GOT3 (cell line): ENCODE measurements around the gene LIX1L.

ENCODE experiments used
- DNase-seq: peaks from one replicate; lab custom pipeline; 2025; ENCODE audit warnings: mixed read lengths; lab: John Stamatoyannopoulos, UW

LIX1L gene

DNA sequence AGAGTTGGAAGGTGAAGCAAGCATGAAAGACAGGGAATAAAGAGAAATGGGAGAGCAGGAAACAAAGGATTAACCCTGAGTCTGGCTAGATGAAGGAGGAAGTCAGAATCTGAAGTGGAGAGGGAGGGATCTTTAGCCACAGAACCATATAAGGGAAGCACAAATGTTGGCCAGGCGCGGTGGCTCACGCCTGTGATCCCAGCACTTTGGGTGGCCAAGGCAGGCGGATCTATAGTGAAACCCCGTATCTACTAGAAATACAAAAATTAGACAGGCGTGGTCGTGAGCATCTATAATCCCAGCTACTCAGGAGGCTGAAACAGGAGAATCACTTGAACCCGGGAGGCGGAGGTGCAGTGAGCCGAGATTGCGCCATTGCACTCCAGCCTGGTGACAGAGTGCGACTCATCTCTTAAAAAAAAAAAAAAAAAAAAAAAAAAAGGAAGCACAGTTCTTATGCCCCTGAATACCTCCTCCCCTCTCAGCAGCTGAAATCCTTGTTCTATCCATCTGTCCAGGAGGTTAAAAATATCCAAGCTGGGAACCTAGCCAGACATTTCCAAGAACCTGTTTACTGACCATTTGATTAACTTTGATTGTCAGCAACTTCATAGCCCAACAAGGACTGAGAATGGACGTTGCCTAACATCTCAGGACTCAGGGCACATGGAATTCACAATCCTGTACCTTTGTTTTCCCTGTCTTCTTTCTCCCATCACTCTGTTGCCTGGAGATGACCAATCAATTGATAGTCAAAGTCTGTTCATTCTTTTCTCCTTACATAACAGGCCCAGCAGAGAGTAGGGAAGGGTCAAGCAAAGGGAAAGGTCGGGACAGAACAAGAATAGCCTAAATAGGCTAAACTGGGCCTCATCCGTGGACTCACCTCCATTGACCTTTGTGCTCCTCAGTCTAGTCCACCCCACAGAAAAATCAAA is 28.0 kb upstream of the LIX1L start:
- DNase-seq, result no peak

DNA sequence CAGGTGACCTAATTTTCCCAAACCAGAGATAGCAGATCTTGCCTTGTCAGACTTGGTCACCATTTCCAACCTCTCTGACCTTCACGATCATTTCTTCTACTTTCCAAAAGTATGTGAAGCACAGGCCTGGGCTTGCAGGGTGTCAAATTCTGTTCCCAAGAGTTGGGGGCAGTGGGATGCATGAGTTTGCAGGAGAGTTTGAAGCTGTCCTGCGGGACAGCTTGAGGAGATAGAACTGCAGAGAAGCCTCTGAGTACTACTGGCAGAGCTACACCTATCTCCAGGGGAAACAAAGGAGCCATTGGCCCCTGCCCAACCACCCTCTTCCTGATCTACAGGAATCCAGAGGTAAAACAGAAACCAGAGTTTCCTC is 27.3 kb upstream of the LIX1L start:
- DNase-seq, result no peak

DNA sequence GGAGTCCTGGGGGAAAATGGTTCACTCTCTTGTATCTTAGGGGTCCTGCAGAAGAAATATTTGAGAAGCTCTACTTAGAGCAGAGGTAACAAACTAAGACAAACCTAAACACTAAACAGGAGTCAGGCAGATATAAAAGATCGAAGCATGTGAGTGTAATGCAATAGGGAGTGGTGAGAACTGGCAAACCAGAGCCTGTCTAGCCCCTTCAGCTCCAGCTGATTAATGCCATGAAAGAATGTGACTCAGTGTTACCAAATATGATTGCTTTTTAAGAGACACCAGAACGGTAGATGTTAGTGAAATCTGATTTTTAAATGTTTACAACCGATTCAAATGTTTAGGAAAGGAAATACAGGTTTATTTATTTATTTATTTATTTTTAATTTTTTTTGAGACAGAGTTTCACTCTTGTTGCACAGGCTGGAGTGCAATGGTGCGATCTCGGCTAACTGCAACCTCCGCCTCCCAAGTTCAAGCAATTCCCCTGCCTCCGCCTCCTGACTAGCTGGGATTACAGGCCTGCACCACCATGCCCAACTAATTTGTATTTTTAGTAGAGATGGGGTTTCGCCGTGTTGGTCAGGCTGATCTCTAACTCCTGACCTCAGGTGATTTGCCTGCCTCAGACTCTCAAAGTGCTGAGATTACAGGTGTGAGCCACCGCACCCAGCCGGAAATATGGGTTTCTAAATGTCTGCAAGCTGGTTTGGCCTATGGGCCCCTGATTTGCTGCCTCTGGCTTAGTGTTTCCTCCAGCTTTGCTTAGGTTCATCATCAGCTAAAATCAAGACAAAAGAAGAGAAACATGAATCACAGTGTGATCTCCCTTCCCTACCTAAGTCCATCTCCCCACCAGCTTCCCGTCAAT is 26.4 kb upstream of the LIX1L start:
- no peak for DNase-seq

DNA sequence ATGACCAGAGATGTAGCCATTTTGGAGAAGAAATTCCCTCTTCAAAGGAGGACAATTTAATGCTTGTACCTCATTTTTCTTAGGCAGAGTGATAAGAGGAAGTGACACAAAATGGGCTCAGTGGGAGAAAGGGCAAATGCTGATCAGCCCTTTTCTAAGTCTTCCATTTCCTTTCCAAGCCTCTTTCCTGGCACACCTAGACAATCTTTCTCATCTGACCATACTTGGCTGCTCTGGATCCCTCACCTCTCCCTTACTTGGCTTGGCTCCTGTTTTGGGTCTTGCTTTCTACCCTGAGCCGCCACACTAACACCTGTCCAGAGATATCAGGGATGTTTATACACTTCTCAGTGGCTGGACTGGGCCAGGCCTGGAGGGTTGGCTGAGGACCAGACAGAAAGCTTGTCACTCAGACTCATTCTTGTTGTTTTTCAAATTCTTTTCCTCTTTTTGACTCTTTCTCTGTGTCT is 25.4 kb upstream of the LIX1L start:
- DNase-seq, result no peak

DNA sequence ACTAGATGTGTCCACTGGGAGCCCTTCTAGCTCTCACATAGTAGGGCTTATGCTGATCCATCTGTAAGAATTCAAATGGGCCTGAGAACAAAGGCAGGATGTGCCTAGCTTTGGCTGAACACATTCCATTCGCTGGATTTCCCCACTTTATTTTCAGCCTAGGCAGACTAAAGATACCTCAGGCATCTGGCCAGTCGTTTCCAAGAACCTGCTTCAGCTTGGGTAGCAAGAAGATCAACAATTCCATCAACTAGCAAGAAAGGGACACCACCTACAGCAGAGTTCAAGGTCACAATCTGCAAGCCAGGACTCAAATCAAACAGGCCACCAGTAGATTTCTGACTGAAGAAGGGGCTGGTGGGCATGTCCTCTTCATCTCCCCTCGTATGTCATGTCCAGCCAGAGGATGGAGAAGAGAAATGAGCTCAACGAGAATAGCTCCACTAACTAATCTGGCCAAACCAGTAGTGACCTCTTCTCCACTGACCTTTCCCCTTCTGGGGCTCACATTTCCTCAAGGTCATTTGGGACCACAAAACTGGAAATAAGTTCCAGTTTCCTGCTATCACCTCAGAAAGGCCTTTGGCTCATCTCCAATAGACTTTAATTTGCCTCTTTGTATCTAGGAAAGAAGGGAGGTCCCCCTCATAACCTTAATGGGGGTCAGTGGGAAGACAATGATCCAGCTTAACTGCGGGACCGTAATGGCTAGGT is 24.4 kb upstream of the LIX1L start:
- DNase-seq, result no peak

DNA sequence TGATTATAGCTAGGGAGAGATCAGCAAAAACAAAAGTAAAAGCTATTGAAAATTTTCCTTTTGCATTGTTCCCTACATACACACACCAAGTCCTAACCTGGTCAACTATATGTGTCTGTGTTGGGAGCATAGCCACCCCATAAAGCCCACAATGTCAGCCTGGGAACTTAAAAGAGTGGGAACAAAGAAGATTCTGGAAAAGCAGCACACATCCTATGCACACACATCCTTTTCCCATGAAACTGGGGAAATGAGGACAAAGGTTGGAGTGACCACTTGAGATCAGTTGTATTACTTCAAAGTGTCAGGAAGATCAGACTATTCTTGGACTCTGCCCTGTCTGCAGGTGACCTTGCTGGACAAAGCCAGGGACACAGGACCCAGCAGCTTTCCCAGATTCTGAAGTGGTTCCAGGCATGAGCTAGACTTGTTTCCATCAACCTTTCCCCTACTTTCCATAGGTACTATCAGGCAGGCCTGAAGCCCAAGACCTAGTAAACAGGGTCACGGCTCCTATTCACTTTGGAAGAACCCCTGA is 22.7 kb upstream of the LIX1L start:
- no peak for DNase-seq

DNA sequence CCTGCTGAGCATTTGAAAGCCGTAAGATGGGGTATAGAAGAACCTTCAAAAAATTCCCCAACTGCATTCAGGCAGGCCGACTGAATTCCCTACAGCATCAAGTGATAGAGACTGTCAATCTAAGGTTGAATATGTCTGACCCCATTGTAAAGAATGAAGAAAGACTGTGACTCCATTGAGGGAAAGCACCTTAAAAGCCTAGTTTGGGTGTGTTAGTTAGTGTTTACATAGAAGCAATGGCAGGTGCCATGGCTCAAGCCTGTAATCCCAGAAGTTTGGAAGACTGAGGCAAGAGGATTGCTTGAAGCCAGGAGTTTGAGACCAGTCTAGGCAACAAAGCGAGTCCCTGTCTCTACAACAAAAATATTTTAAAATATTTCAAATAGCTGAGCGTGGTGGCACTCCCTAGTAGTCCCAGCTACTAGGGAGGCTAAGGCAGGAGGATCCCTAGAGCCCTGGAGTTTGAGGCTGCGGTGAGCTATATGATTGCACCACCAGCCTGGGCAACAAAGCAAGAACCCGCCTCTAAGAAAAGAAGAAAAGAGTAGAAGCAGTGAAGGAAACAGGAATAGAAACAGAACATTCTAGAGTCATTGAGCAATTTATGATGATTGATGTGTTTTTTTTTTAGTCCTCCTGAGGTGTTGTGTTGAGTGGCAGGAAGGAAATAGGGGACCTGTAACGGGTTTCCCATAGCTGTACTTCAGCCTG is 22.1 kb upstream of the LIX1L start:
- DNase-seq, result no peak

DNA sequence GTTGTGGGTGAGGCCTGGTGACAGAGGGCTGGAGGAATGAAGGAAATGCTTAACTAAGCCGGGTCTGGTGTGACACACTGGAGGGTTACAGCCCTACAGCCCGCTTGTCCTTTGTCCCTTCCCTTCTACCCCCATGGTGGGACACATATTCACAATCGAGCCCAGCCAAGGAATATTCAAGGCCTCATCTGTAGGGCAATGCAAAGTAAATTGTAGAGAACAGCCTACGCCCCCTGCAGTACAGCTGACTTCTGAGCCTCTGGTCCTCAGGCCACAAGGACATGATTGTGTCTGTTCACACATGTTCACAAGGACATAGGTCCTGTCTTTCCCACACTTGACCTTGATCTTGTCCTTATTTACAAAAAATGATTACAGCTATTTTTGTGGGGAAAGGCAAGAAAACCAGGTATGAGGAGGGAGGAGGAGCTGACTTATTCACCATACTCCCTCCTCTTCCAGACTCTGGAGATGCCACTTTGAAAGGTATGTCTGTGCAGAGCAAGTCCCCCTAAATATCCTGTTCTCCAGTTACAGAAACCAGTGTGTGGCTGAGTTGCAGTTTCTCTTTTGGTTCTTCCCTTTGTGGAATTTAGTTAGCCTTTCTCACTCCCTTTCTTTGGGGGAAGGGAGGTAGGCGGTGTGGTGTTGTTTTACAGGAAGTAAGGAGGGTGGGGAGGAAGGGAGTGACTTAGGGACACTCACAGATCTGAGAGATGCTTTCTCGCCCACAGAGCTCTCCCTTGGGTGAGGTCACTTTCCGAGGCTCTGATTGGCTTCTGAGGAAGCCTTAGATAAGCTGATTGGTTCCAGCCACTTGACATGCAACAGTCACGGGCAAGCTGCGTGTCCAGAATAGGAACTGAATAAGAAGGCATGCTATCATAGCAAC is 21.3 kb upstream of the LIX1L start:
- peak; percentile 90 for DNase-seq

DNA sequence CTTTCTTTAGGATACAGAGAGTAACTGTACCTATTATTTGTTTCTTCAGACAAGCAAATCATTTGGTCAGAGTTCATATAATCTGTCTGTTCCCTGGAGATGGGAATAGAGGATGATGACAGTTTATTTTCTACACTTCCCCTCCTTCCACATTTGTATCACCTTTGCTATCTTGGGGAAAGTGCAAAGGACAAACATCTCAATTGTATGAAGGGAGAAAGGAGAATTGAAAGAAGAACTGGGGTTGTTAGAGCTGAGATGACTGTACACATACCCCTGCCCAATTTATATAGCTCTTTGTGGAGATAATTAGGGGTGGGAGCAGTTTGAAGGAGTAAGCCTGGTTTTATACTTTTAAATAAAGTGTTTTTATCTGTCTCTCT is 20.6 kb upstream of the LIX1L start:
- DNase-seq, result no peak

DNA sequence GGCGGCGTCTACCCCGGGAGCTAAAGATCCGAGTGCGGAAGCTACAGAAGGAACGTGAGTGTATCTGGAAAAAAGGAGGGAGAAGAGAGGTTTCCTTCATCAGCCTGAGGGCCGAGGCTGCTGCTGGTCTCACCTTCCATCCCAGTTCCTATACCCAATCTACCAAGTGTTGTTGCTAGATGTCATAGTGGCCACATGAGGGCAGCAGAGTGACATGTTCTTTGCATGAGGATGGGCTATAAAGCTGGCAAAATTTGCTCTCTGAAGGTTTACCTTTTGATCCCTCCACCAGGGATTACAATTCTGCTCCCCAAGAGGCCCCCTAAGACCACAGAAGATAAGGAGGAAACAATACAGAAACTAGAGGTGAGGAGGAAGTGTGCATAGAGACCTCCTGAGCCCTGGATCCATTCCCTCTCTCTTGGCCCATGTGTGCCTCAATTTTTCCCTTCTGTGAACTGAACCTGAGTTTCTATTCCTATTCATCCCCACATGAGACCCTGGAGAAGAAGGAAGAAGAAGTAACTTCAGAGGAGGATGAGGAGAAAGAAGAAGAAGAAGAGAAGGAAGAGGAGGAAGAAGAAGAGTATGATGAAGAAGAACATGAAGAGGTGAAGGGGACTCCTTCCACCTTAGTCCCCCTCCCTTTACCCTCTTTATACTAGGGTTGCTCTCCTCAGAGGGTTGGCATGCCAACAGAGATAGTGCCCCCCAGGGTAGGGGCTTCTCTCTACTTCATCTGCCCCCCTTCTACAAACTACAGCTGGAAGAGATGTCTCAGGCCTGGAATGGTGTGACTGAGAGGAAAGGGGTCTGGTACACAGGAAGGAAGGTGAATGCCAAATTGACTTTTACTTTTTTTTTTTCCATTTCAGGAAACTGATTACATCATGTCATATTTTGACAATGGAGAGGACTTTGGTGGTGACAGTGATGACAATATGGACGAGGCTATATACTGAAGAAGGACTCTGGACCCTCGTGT is 20.0 kb upstream of the LIX1L start:
- DNase-seq, result no peak

DNA sequence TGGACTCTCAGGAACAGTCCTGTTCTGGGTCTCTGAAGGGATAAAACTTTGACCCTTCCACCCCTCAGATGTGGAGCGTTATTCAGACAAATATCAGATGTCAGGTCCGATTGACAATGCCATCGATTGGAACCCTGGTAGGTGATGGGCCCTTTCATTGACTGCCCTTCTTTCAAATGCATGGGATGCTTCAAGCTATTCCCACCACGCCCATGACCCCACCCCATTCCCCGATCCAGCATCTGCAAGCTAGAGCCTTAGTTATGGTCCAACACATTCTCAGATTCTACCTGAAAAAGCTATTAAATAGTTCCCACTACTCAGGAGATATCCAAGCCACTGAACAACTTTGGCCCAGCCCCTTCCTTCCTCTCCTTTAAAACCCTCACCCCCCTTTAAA is 19.2 kb upstream of the LIX1L start:
- no peak for DNase-seq

DNA sequence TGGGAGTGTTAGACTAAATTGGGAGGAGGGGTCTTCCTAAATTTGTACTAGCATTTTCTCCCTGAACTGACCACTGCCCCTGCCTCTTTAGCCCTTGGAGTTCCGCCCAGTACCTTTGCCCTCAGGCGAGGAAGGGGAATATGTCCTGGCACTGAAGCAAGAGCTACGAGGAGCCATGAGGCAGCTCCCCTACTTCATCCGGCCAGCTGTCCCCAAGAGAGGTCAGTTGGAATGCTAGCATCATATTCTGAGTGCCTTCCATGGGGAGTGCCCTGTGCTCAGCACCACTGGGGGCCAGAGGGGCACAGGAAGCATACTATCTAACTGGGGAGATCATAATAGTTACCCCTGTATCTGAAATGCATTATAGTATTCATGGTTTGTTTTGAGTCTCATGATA is 17.4 kb upstream of the LIX1L start:
- no peak for DNase-seq

DNA sequence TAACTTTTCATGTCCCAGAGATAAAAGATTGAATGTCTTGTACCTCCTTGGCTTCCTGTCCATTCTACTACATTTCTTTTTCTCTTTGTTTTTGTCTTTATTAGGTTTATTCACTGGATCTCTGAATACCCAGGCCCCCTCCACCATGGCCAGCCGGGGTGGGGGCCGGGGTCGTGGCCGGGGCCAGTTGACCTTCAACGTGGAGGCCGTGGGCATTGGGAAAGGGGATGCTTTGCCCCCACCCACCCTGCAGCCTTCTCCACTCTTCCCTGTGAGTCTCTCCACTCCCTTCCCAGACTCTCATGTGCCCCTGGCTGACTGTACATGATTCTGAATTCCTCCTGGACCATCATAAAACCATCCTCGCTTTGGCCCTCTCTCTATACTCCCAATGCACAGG is 16.9 kb upstream of the LIX1L start:
- DNase-seq, result no peak

DNA sequence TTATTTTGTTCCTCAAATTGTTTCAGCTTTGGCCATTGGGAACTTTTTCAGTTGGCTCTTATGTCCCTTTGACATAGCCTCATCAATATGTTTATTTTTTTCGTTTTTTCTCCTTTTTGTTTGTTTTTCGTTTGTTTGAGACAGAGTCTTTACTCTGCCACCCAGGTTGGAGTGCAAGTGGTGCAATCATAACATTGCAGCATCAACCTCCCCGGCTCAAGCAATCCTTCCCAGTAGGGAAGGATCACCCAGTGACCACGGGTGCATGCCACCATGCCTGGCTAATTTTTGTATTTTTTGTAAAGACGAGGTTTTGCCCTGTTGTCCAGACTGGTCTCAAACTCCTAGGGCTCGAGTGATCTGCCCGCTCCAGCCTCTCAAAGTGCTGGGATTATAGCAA is 14.8 kb upstream of the LIX1L start:
- no peak for DNase-seq

DNA sequence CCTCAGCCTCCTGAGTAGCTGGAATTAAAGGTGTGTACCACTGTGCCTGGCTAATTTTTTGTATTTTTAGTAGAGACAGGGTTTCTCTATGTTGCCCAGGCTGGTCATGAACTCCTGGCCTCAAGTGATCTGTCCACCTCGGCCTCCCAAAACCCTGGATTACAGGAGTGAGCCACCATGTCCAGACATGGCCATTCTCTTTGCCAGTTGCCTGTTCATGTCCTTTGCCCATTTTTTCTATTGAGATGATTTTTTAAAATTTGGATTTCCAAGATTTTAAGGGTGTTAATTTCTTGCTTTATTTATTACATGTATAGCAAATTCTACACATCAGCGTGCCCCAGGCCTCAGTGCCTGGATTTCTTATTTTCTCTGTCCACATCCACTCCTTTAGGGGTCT is 9.5 kb upstream of the LIX1L start:
- DNase-seq, result no peak

DNA sequence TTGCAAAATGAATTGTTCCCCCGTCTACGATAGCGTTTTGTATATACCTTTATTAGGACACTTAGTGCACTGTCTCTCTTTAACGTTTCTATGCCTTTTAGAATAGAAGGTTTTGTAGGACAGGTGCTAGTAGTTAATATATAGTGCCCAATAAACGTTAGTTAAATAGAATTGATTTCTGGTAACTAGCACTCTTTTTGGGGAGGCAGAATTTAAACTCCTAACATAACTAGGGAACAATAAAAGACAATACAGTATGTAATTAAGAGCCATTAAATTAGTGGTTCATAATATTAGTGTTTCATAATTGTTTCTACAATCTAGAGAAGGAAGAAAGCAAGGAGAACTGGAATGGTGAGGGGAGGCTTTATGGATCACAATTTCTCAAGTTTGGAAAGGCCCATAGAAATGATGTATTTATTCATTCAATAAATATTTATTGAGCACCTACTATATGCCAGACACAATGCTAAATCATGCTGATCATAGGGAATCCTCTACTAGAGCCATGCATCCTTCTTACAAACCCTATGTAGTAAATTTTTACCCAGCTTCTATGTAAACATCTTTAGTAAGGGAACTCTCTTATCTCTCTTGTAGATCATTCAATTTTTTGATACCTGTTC is 7.4 kb upstream of the LIX1L start:
- no peak for DNase-seq

DNA sequence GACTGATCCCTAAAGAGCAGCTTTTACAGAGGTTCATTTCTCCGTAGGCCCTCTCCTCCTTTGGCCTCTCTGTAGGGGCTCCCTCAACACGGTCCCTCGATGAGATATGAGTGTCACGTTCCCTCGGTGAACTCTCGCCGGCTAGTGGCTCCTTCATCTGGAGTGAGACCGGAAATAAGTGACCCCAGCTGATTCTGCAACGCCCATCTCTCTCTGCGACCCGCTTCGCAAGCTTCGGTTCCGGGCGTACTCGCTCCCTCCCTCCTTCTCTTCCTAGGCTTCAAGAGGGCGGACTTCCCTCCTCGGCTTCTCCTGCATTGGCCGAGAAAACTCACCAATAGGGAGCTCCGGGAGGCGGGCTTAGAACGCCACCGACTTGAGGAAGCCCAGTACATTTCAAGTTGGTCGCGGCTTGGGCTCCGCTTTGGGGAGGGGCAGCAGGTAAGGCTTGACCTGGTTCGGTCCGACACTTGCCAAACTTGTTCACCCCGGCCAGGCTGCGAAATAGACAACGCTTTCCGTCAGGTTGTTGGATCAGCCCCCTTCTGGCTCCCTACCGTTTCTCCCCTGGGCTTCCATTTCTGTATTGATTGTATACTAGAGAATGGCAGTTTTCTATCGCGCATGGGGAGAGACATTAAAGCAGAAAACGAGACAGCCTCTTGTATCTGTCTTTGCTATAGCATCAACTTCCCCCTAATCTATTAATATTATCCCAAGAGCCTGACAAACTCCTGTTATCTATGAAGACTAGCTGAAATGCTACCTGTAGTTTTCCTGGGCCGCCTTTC is 6.7 kb upstream of the LIX1L start, which contains the start of the genes ANKRD34A and POLR3GL:
Gene ANKRD34A, minus strand, starts transcription at position 248 of the 791 bp plus-strand sequence. CDS start 2,816 bp downstream, outside the sequence.
Gene POLR3GL, plus strand, starts transcription at position 363 of the 791 bp plus-strand sequence. CDS start 10,176 bp downstream, outside the sequence.
- DNase-seq, result peak; percentile 64
